Measurements from ENCODE around the gene AKAIN1.

The AKAIN1 gene

DNA sequence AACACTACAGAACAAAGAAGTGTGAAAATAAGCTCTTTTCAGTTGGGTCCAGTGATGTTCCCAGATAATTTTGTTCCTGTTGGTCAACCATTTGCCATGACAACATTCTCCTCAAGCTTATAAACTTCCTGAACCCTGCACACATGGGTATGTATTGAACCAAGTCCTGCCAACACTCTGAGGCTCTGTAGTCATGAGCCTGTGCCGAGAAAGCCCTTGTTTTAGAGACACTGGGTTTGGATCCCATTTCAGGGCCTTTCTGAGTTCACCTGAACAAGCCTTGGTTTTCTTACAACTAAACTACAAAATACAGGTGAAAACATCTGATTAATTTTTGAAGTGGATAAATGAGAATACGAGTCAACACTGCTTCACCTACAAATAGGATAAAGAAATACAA lies 38.5 kb downstream of the AKAIN1 start:
- no peak for DNase-seq

DNA sequence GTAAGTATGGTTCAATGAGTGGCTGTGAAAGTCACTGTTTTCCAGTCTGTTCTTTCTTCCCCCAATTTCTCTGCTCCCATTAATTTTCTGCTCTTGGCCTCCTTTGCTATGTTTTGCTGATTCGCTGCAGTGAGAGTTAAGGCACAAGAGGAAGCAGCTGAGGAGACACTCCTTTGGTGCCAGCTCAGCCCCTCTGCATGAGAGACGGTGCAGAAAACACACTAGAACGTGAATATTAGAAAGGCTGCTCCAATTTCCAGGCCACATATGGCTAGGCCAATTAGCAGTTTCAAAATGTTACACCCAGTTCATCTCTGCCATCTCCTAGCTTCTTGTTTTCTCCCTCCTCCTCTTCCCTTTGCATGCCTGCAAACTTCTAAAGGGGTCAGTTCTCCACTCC lies 38.9 kb downstream of the AKAIN1 start:
- DNase-seq, result no peak

DNA sequence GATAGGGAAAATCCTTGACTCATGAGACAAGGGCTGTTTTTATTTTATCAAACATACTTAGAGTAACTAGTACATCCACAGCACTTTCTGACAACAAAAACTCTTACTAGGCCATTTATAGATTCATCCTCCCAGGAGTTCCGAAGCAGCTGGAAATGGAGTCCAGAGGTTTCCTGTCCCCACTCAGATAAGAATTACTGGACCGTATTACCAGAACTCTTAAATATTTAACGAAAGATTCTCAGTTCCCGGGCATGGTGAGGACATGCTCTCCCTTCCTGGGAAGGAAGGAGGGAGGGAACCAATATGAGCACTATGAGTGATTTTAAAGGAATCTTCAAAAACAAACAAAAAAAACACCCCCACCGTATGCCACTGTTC lies 41.2 kb downstream of the AKAIN1 start:
- DNase-seq, result no peak

DNA sequence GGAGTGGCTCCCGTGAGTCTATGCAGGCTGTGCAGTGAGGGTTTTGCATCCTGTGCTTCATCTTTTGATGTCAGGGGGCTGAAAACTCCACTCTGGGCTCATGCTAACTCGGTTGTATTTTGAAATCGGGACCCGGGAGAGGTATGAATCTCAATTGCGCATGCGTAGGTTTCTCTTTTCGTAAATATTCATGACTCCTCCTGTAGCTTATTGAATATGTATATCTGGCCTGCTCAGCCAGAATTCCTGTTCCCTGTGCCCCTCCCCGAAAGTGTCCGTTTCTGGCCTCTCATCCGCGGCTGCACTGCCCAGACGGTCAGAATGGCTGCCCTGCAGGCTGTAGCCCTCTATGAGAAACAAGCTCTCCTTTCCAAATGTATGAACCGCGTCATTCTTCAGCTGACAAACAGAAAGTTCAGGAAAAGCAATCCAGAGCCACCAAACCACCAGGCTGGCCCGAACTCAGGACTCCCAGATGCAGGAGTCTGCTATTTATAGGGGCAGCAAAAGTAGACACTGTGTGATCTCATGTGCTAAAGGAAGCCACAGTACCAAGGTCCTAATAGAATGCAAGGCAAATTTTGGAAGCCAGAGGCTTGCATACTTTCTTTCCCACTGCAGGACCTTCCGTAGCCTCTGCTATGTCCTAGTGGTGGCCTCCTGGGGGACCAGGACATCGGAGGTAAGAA lies 41.7 kb downstream of the AKAIN1 start:
- DNase-seq, result no peak

DNA sequence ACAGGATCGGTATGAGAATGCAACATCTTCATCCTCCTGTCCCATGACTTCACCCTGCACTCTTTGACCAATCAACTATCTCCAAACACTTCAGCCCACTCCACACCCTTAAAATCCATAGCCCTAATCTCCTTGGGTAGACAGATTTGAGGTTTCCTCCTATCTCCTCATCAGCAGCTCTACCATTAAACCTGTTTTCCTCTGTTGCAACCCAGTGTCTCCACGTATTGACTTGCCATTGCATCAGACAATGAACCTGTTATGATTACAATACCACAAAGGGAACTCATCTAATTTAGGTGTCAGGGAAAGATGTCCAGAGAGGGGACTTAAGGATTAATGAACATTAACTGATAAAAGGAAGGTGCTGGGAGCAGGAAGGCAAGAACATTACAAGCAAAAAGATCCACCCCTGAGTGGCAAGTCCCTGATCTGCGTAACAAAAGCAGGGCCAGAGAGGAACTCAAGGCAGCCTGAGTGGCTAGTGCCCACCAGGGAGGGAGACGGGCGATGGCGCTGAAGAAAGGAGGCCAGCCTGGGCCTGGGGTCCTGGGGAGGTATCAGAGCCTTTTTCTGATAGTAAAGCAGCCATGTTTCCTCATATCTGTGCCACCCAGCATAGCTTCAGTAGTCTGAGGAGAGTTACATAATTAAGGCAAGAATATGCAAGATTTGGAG lies 44.6 kb downstream of the AKAIN1 start:
- no peak for DNase-seq

DNA sequence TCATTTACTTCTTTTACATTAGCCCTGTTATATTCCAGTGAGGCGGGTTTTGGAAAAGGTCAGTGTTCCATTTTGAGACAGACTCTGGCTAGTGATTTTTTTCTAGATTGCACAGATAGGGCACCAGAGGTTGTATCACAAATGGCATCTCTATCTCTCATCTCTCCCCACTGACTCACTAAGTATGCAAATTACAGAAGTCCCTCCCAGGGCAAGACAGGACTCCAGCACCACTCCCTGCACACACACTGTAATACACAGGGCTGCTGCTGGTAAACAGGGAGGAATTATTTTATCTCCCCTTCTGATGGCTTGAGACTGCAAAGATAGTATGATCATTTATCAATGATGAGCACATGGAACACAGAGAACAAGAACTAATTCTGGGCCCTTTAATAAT lies 46.2 kb downstream of the AKAIN1 start:
- no peak for DNase-seq

DNA sequence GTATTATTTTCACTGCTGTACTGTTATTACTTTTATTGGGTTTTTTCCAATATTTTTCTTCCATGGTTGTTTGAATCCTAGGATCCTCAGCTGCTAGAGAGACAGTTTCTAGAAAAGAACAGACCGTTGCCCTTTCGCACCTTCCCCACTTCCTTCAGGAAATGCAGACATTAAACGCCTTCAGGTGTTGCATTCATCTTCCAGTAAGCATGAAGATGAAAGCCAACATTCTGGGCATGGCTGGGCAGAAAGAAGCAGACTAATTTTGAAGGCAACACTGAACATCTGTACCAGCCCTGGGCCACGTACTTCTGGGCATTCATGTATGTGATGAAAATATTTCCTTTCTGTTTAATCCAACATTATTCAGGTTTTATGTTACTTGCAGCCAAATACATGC lies 51.0 kb downstream of the AKAIN1 start:
- DNase-seq, result no peak

DNA sequence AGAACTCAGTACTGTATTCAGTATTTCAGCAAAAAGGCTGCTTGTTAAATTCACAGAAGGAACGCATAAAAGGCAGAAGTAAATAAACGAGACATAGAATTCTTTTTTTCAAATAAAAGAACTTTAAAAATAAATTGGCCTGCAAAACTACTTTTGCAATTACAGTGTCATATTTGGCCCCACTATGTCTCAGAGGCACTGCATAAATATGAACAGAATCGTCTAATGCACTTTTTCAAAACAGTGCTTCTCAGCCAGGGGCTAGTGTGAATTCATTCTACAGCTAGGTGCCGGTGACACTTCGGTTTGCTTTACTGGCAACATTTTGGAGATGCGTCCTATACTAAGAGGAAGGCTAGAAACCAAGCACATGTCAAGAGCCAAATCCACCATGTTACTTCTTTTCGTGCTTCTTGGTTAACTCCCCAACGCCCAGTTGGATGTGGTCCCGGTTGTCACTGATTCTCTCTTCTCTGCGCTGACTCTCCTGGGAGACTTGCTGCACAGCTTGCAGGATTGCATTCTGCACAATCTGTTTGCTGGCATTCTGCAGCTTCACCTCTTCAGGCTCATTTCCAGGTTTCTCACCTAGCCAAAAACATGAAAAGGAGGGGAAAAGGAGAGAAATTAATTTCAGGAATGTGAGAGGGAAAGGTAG lies 51.8 kb downstream of the AKAIN1 start:
- DNase-seq, result no peak

DNA sequence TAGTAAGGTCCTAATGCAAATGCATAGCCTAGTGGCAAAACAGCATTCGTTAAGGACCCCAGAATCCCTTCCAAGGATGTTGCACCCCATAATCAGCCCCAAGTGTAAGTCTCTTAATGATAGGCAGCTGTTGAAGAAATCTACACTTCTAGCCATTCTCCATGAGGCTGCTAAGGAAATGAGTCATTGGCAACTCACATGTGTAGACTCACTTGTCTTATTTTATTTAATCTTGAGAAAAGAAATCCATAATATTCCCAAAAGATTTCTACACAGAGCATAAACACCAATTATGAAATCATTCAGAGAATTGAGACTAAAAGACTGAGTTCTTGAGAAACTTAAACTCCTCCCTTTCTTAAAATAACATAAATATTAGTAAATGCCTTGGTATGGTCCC lies 52.4 kb downstream of the AKAIN1 start:
- no peak for DNase-seq

DNA sequence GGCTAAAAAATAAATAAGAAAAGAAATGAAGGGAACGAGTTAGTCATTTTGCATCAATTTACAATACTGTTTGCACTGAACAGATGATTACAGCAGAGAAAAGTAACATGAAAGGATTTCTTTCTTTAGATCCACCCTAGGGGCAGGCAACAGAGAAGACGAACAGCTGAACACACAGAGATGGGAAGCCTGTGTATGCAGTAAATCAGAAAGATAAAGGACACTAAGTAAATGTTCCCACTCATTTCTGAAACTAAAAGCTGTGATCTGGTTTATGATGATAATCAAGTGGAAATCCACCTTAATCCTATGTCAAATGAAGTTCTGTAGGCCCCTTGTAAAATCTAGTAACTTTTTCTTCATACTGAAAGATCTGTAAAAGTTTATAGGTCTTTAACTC lies 54.2 kb downstream of the AKAIN1 start:
- DNase-seq, result no peak

DNA sequence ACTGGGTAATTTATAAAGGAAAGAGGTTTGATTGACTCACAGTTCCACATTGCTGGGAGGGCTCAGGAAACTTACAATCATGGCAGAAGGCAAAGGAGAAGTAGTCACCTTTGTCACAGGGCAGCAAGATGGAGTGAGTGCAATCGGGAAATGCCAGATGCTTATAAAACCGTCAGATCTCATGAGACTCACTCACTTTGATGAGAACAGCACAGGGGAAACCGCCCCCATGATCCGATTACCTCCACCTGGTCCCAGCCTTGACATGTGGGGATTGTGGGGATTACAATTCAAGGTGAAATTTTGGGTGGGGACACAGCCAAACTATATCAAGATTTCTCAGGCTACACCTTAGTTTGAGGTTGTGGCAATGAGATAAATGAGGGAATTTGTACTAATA lies 54.9 kb downstream of the AKAIN1 start:
- no peak for DNase-seq

DNA sequence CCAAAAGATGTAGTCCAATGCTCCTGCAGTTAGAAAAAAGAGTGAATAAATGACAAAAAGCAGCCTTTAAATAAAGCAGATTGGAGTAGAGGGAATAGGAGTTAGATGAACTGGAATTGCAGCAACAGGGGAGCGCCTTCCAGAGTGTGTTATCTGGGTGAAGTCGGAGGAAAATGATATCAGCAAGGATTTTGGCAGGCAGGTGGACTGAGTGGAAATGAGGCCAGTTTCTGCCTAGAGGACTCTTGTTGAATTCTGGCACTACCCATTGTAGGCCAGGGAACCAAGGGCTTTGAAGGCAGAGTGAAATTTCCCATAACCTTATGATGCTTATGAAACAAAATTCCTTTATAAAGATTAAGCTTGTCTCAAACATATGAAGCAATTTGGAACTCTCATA lies 59.8 kb downstream of the AKAIN1 start:
- DNase-seq, result no peak

DNA sequence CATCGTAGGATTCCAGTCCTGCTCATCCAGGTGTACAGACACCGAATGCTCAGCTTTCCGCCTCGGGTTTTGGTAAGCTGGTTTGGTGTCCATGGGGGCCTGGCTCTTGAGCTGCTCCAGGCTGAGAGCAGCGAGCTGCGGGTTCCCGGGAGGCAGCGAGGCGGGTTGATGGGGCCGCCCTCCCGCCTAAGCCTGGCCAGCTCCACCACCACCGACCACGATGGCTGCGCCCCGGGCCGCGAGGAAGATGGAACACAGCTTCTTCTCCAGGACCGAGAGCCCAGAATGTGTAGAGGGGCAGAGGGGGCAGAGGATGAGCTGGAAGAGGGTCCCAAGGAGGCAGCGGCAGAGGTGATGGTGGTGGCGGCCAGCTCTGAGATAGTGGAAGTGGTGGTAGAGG lies 64.1 kb downstream of the AKAIN1 start:
- DNase-seq, result no peak

DNA sequence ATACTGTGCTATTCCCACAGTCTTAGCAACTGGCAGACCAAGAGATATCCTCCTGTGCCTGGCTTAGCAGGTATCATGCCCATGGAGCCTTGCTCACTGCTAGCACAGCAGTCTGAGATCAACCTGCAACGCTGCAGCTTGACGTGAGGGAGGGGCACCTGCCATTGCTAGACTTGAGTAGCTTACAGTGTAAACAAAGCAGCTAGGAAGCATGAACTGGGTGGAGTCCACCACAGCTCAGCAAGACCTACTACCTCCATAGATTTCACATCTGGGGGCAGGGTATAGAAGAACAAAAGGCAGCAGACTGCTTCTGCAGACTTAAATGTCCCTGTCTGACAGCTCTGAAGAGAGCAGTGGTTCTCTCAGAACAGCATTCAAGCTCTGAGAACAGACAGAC lies 74.8 kb downstream of the AKAIN1 start:
- no peak for DNase-seq

DNA sequence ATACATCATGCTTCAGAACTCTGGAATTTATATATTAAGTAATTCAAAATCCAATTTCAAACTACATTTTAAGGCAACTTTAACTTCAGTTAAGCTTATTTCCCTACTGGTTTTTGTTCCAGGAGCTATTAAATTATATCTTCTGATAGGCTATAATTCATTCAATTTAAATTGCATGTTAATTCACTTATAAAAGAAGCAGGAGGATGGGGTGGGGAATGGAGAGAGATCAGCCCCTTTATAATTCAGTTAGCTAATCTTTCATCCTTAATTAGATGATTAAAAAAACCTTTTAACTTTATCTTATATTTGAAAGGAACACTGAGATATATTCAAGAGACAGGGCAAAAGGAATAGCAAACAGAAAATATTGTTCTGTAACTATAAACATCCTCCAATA lies 86.8 kb downstream of the AKAIN1 start:
- no peak for DNase-seq

DNA sequence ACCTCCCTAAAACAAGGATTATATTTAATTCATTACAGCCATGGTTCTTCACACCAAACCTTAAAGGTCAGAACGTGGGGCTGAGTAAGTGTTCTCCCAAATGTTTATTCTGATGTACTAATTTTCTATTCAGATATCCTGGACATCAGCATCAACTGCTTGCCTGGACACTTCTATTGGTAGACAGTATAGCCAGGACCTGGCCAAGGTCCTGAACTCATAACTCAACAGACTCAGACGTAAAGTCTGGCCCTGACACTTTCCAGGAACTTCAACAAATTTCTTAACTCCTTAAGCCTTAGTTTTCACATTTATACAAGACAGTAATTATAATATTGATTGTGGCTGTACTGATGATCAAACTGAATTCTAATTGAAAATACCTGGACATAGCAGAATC lies 89.1 kb downstream of the AKAIN1 start:
- DNase-seq, result no peak

DNA sequence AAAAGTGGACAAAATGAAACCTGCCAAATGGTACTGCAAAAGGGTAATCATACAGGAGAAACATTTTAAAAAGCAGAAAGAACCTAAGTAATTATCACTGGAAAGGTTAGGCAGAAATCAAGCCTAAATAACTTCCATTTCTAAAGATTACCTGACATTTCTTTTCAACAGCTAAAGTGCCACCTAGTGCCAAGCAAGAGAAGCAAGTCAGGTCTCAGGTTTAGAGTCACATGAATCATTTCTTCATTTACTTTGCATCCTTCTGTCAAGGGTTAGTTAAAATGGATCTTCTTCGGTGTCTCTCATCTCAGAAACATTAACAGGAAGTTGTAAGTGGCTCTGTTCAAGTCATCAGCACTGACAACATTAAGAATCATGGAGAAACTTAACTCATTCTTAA lies 90.3 kb downstream of the AKAIN1 start:
- no peak for DNase-seq

DNA sequence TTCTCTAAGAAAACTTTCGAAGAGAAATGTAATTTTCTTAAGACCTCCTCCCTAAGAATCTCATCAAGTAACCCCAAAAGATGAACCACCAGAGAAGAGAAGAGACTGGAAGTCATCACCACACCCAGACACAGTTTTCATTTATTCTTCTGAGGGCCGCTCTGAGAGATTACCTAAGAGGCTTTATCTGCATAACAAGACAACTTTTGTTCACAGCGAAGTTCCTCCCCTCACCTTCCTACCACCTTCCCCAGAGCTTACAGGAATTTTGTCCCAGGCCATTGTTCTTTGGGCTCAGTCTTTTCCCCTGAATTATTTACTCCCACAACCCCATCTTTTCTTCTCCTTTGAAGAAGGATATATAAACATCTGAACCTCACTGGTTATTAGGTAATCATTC lies 92.8 kb downstream of the AKAIN1 start:
- no peak for DNase-seq

DNA sequence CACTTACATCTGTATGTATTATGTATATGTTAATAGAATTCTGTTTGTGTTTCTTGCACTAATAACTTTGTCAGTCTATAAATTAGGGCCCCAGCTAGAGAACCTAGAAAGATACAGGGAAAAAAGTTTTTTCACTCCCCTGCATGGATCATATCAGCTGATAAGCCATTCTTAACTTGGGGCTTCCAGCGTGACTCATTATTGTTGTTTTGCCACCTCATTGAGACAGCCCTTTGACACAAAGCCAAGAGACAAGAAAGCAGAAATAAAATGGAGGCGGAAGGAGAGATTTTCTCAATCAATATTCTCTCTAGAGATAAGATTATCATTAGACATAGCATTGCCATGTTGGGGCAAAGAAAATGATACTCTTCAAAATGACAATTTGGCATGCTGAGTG lies 93.4 kb downstream of the AKAIN1 start:
- no peak for DNase-seq

DNA sequence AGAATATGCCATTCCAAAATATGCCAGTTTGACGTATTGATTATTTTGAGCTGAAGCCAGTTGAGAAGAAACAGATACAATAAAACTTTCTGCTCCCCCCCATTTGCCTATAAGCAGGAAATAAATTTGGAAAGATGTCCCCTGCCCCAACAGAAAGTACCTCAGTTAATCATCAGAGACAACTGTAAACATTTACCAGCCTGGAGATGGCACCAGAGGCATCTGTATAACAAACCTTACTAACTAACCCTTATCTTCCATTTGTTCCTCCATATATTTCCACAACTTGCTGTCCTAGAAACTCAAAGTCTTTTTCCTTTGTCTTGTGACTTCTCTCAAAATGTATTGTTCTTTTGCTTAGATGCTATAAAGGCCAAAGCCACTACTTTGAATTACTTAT lies 93.8 kb downstream of the AKAIN1 start:
- no peak for DNase-seq

DNA sequence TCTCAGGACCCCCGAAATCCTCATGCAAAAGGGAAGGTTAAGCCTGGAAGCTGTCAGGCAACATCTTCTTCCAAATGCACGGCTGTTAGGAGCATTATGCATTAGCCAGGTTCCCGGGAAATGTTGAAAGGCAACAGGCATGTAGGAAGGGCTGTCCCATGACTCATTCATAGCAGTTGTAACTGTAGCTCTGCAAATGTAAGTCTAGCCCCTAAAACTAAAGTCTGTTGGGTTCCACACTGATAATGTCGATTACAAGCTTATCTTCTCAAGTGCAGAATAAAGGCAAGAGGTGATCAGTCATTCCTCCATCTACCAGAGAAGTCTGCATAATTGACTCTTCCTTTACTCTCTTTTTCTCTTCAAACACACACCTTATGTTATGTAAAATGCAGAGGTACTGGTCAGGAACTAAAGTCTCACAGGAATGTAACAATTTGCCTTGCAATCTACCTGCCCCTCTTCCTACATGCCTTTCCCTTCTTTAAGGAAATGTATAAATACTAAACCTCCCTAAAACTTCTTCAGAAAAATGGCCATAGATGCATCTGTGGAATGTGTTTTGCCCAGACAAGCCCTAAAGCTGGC lies 99.8 kb downstream of the AKAIN1 start:
- no peak for DNase-seq

DNA sequence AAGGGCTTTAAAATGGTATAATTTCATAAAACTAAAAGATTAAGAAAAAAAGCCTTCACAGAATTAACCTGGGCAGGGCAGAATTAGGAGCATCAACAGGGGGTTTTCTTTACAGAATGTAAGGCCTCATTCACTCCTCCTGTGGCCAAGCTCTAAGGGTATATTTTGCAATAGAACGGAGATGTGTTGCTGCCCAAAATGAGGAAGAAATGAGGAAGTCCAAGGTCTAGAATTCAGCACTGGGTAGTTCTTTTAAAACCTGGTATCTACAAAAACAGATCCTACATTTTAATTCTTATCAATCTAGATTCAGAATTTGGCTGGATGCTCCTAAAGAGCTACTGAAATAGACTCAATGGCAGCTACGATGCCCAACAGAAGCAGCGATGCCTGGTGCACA lies 101.8 kb downstream of the AKAIN1 start:
- no peak for DNase-seq

DNA sequence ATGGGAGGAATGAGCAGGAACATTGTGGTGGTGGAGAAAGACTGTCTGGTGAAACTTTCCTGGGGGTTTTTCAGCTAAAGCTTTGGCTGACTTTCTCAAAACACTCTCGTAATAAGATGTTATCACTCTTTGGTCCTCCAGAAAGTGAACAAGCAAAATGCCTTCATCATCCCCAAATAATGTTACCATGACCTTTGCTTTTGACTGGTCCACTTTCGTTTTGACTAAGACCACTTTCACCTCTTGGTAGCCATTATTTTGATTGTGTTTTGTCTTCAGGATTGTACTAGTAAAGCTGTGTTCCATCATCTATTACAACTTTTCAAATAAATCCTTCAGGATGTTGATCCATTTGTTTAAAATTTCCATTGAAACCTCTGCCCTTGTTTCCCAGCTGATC lies 103.2 kb downstream of the AKAIN1 start:
- DNase-seq, result no peak
